Keratinocyte (primary cell): ENCODE results near the gene ABCA8. TPM values are rescaled to one million over a fixed set of nuclear protein-coding genes. Genes with fewer than 3 reads are reported as not detected.

Experiments
- DNase-seq: peaks from one replicate; pipeline ENCODE4 v3.0.0-alpha.2; 2011; ENCODE audit warnings: low read depth, missing footprints, low spot score
- FAIRE-seq: peaks from 2 replicates; lab custom pipeline; 2011; peaks lifted over from hg19 to GRCh38; lab: Jason Lieb, UNC
- H2AFZ ChIP-seq: 2 replicates; pipeline ENCODE4 v1.6.0; 2012; ENCODE audit warnings: low read length, control low read depth, inconsistent platforms; ENCODE audit not compliant: control insufficient read depth
- H3K27ac ChIP-seq: 2 replicates; pipeline ENCODE4 v1.5.1; 2011; ENCODE audit warnings: low read length; ENCODE audit not compliant: control insufficient read depth, insufficient read depth
- H3K27me3 ChIP-seq: 3 replicates; pipeline ENCODE4 v1.6.0; 2011; ENCODE audit warnings: low read length; ENCODE audit not compliant: control insufficient read depth, insufficient read depth; ENCODE audit errors: extremely low read depth
- H3K36me3 ChIP-seq, 2 experiments: 2 replicates in 1 of 2; 3 replicates in 1 of 2; pipeline ENCODE4 v1.5.1; 2011; ENCODE audit warnings: low read length in 2 of 2, mild to moderate bottlenecking in 1 of 2; ENCODE audit not compliant: control insufficient read depth in 2 of 2, insufficient read depth in 2 of 2; ENCODE audit errors: extremely low read depth in 1 of 2
- H3K4me1 ChIP-seq: 3 replicates; pipeline ENCODE4 v1.5.1; 2011; ENCODE audit warnings: low read length; ENCODE audit not compliant: control insufficient read depth, insufficient read depth; ENCODE audit errors: extremely low read depth
- H3K4me2 ChIP-seq: 3 replicates; pipeline ENCODE4 v1.6.0; 2011; ENCODE audit warnings: low read depth, low read length; ENCODE audit not compliant: control insufficient read depth, insufficient read depth; ENCODE audit errors: extremely low read depth
- H3K4me3 ChIP-seq, 3 experiments: fragments of 200-600 bp in 1 of 3; sonication (generic) in 1 of 3; 2 replicates in 2 of 3; 3 replicates in 1 of 3; pipeline ENCODE4 v1.5.1; 2011 to 2016; ENCODE audit warnings: low read length in 3 of 3, mild to moderate bottlenecking in 3 of 3, control low read depth in 2 of 3, inconsistent platforms in 1 of 3, low read depth in 1 of 3, mixed read lengths in 1 of 3, mixed run types in 1 of 3, moderate library complexity in 1 of 3; ENCODE audit not compliant: control insufficient read depth in 2 of 3, insufficient read depth in 2 of 3; ENCODE audit errors: extremely low read depth in 1 of 3
- H3K79me2 ChIP-seq: 2 replicates; pipeline ENCODE4 v1.6.0; 2012; ENCODE audit warnings: low read length; ENCODE audit not compliant: control insufficient read depth, insufficient read depth
- H3K9ac ChIP-seq: 3 replicates; pipeline ENCODE4 v1.6.0; 2011; ENCODE audit warnings: low read length; ENCODE audit not compliant: control insufficient read depth, insufficient read depth; ENCODE audit errors: extremely low read depth
- H3K9me1 ChIP-seq: 3 replicates; pipeline ENCODE4 v1.6.0; 2011; ENCODE audit warnings: low read length; ENCODE audit not compliant: control insufficient read depth, insufficient read depth; ENCODE audit errors: extremely low read depth
- H3K9me3 ChIP-seq: 2 replicates; pipeline ENCODE4 v1.5.1; 2012; ENCODE audit warnings: low read depth, low read length; ENCODE audit not compliant: control insufficient read depth
- H4K20me1 ChIP-seq: 3 replicates; pipeline ENCODE4 v1.6.0; 2011; ENCODE audit warnings: low read length; ENCODE audit not compliant: control insufficient read depth, insufficient read depth; ENCODE audit errors: extremely low read depth
- EZH2 ChIP-seq: IDR thresholded peaks from one replicate; pipeline ENCODE4 v1.6.1; 2012; ENCODE audit warnings: inconsistent platforms, mild to moderate bottlenecking, low read length, moderate library complexity
- dilution Hi-C: fragments of 300-500 bp; cut with MboI; formaldehyde crosslinking; loops from one replicate; pipeline ENCODE4 v1.7.0; 2020; ENCODE audit warnings: low sequenced_read_pairs; ENCODE audit not compliant: extremely low pct_ligation_motif_present
- polyA plus RNA-seq, 5 experiments: library from polyadenylated mRNA; depleted of rRNA in 3 of 5; stranded (reverse) in 3 of 5; stranded (forward) in 1 of 5; unstranded in 1 of 5; fragments of >200 nt; gene quantifications; 1 replicate in 1 of 5; 2 replicates in 3 of 5; 3 replicates in 1 of 5; pipeline versions ENCODE4 v1.2.1 to v1.2.3, GENCODE V29; 2011 to 2012; ENCODE audit warnings: missing spikeins in 2 of 5, low read depth in 1 of 5, low replicate concordance in 1 of 5
- TF ChIP-seq, protein P1 (sequence below), 3 experiments: IDR thresholded peaks in 1 of 3; conservative IDR thresholded peaks in 1 of 3; optimal IDR thresholded peaks in 1 of 3; 2 replicates in 2 of 3; 3 replicates in 1 of 3; pipeline versions ENCODE3 to v1.5.1; 2011; ENCODE audit warnings: low read length in 3 of 3, mild to moderate bottlenecking in 3 of 3, moderate library complexity in 2 of 3, control low read depth in 1 of 3, inconsistent platforms in 1 of 3; ENCODE audit not compliant: insufficient read depth in 2 of 3; ENCODE audit errors: extremely low read depth in 1 of 3

ABCA8 gene
- polyA plus RNA-seq, 1 donor (not counting 4 experiments of a cell fraction or from before 2014, with no cell fraction given), result 0.01 TPM

DNA sequence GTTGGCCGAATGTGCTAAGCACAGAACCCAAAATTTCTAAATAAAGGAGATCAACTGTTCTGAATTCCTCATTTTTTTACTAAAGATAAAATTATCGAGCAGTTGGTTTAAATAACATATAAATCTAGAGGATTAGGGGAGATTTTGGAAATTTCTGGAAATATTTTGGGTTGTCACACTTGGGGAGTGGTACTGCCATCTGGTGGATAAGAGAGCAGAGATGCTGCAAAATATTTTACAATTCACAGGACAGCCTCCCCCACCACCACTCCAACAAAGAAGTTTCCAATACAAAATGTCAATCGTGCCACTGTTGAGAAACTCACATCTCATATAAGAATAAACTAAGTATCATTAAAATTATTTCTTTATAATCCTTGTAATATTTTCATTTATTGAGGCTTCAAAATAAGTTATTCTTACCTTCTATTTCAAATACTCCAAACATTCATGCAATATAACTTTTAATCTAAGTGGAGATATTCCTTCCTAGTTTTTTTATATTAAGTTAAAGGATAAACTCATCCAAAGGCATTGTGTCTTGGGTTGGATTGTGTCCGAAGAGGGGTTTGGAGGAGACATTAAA is 17.0 kb upstream of the ABCA8 start:
- H3K4me1 ChIP-seq, result no peaks in the 10 kb centered on the region
- H3K4me2 ChIP-seq, result no peak overlapping the region
- DNase-seq, result no peak
- no peaks in the 10 kb centered on the region for H3K9me1 ChIP-seq
- no peak overlapping the region for H2AFZ ChIP-seq
- no peaks in the 10 kb centered on the region for H3K36me3 ChIP-seq
- no peaks in the 10 kb centered on the region for H4K20me1 ChIP-seq
- no peak for FAIRE-seq
- no peaks in the 10 kb centered on the region for H3K9me3 ChIP-seq
- dilution Hi-C loops, result no loop called here
- H3K4me3 ChIP-seq, result no peak overlapping the region
- no peaks in the 10 kb centered on the region for H3K79me2 ChIP-seq
- no peak overlapping the region for H3K9ac ChIP-seq
- no peak overlapping the region for H3K27ac ChIP-seq
- TF ChIP-seq, protein P1, sequence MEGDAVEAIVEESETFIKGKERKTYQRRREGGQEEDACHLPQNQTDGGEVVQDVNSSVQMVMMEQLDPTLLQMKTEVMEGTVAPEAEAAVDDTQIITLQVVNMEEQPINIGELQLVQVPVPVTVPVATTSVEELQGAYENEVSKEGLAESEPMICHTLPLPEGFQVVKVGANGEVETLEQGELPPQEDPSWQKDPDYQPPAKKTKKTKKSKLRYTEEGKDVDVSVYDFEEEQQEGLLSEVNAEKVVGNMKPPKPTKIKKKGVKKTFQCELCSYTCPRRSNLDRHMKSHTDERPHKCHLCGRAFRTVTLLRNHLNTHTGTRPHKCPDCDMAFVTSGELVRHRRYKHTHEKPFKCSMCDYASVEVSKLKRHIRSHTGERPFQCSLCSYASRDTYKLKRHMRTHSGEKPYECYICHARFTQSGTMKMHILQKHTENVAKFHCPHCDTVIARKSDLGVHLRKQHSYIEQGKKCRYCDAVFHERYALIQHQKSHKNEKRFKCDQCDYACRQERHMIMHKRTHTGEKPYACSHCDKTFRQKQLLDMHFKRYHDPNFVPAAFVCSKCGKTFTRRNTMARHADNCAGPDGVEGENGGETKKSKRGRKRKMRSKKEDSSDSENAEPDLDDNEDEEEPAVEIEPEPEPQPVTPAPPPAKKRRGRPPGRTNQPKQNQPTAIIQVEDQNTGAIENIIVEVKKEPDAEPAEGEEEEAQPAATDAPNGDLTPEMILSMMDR (optimal IDR thresholded peaks at IDR 0.05 in 1 of 3, IDR thresholded peaks at IDR 0.05 in 1 of 3, conservative IDR thresholded peaks at IDR 0.05 in 1 of 3; ENCODE audit: extremely low read depth in 1 of 3, insufficient read depth in 2 of 3, low read length in 3 of 3), result peak; percentile 40 to 54 (median 50)
- TF ChIP-seq EZH2, result no peak
- no peaks in the 10 kb centered on the region for H3K27me3 ChIP-seq

DNA sequence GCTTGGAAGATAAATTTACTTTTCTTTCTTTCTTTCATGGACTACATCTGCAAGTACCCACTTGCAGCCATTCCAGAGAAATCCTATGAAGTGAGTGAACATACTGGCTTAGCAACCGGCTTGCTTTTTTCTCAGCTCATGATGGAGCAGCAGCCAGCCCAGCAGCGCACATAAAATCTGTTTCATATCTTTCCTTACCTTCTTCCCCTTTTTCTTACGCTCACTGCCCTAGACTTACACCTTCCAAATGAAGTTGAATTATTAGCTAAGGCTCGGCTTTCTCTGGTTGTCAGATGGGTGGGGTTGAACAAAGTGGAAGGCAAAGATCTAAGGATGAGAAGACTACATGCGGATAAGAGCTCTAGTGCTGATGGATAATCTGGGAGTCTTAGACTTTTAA is 13.9 kb upstream of the ABCA8 start:
- no peak for TF ChIP-seq EZH2
- TF ChIP-seq, protein P1 (optimal IDR thresholded peaks at IDR 0.05 in 1 of 3, IDR thresholded peaks at IDR 0.05 in 1 of 3, conservative IDR thresholded peaks at IDR 0.05 in 1 of 3; ENCODE audit: extremely low read depth in 1 of 3, insufficient read depth in 2 of 3, low read length in 3 of 3), result no peak
- H3K4me1 ChIP-seq, result no peaks in the 10 kb centered on the region
- dilution Hi-C loops, result no loop called here
- no peaks in the 10 kb centered on the region for H3K79me2 ChIP-seq
- no peak overlapping the region for H3K4me2 ChIP-seq
- no peak overlapping the region for H3K27ac ChIP-seq
- DNase-seq (no peak), FAIRE-seq (no peak)
- H3K36me3 ChIP-seq, result no peaks in the 10 kb centered on the region
- H3K9me3 ChIP-seq, result no peaks in the 10 kb centered on the region
- no peak overlapping the region for H3K9ac ChIP-seq
- H4K20me1 ChIP-seq, result no peaks in the 10 kb centered on the region
- H2AFZ ChIP-seq, result no peak overlapping the region
- no peak overlapping the region for H3K4me3 ChIP-seq
- no peaks in the 10 kb centered on the region for H3K9me1 ChIP-seq
- H3K27me3 ChIP-seq, result no peaks in the 10 kb centered on the region
